Liver (tissue), 4 donors: Measurements from ENCODE around the gene ELOVL4. TPM values are rescaled to one million over a fixed set of nuclear protein-coding genes. Genes with fewer than 3 reads are reported as not detected.

ENCODE experiments used
- polyA plus RNA-seq, 2 donors: library from polyadenylated mRNA; stranded (reverse) in 1 of 2; unstranded in 1 of 2; fragments of 200-250 nt in 1 of 2; fragments of >200 nt in 1 of 2; fragmentation: Nextera tagmentation in 1 of 2; extraction: Ambion mirVana in 1 of 2; gene quantifications; one replicate each; pipeline versions ENCODE4 v1.2.1 to v1.2.3, GENCODE V29; 2013 to 2015
- total RNA-seq, 2 donors: library from RNA; depleted of rRNA; stranded (reverse); fragments of >200 nt; gene quantifications; one replicate each; pipeline ENCODE4 v1.2.3, GENCODE V29; 2014
- donor health status: healthy.
- donor health status: healthy.
- donor health status: healthy.

Gene ELOVL4
- total and polyA plus RNA-seq, 4 donors: 0.07 to 2.1 (median 0.09) TPM; not detected in 1

Other genes with a start within 250 kb of the ELOVL4 start
- gene TTK, start 57.1 kb upstream of the ELOVL4 start, total RNA-seq: 10 to 100 TPM in 1 of 2 donors, under 1 TPM in 1; under 0.01 to 21.1 TPM
- under 1 TPM; 0.36 to 0.70 TPM for gene TTK, start 57.1 kb upstream of the ELOVL4 start, polyA plus RNA-seq
- gene BCKDHB, start 159.1 kb upstream of the ELOVL4 start, total RNA-seq: 10 to 100 TPM; 13.0 to 34.3 TPM
- gene BCKDHB, start 159.1 kb upstream of the ELOVL4 start, polyA plus RNA-seq: 10 to 100 TPM; 28.9 to 74.8 TPM